Endothelial cell of hepatic sinusoid (primary cell): ENCODE results near the gene P2RY2.

ENCODE experiments used
- in situ Hi-C: cut with HindIII; loops from 2 replicates; pipeline ENCODE4 v1.10.0; 2017; ENCODE audit warnings: low sequenced_read_pairs

Gene P2RY2

DNA sequence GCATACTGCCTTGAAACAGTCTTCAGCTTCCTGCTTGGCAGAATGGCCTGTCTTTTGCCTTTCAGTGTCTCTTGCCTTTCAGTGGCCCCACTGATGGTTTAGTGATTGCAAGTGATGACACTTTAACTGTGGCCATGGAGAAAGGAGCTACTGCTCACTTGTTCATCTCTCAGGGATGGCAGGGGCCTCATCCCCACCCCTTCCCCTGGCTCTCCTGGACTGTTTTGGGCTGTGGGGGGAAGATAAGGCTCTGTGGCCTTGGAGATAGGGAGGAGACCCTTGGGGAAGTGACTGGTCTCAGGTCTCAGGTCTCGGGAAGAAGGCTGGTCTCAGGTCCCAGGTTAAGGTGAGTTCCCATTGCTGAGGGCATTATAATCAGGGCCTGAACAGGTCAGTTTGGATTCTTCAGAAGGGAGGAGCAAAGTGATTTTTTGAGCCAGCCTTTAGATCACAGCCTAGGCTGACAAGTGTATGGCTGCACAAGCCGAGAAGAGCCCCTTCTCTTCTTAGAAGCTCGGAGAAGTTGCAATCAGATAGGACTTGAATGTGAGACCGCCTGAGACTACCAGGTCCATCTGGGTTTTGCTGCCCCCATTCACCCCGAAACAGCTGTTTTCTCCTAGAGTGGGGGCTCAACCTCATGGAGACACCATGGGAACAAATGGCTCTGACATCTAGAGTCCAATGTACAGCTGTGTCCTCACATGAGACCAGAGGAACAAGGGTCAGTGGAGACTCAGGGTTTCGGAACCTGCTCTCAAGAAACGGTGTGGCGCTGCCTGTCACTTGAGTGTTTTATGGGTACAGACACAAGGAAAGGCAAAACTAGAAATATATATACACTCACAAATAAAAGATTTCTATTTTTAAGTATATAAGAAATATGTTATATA, 15.9 kb upstream of the P2RY2 start:
- in situ Hi-C loops, result no loop called here

DNA sequence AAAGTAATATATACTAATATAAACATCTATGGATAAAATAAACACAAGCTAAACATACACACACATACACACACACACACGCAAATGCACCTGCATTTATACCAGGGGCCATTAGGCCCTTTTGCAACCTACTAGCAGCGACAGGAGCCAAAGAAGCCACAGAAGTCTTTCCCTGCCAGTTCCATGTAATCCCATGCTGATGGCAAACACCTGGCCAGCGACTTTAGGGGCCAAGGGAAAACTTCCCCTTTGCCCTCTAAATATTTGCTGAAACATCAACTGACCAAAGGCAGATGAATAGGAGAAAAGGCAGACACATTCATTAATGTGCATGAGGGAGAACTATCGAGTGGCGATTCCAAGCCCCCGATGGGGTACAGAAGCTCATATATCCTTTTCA, 14.8 kb upstream of the P2RY2 start:
- in situ Hi-C loops, result no loop called here

DNA sequence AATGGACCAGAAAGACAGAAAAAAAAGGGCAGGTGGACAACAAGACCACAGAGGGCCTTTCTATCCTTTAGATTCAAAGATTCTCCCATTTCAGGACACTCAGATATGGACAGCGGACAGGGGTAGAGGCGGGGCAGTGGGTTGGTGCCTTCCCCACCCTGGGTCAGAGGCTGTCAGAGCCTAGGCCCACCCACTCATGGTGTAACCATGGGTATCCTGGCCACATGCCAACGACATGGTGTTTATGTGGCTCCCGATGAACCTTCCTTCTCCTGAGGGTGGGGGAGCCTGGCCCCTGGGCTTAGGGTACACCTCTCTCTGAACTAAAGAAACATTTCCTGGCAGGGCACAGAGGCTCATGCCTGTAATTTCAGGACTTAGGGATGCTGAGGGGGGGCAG, 14.3 kb upstream of the P2RY2 start:
- in situ Hi-C loops, result no loop called here

DNA sequence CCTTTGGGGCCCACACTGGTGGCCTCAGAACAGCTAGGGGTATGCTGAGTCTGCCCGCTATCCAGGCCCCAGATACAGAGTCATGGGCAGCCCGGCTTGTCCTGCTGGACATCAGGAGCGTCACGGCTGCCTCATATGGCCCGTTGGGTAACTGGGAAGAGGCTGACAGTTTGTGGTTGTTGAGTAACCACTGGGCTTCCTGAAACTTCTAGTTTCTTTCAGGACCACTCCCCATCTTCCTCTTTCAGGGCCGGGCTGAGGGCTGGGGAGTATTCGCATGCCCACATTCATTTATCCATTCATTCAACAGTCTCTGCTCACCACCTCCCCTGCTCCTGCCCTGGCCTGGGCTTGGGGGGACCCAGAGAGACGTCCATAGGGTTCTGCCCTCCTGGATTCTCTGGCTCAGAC, 13.4 kb upstream of the P2RY2 start:
- in situ Hi-C loops, result no loop called here

DNA sequence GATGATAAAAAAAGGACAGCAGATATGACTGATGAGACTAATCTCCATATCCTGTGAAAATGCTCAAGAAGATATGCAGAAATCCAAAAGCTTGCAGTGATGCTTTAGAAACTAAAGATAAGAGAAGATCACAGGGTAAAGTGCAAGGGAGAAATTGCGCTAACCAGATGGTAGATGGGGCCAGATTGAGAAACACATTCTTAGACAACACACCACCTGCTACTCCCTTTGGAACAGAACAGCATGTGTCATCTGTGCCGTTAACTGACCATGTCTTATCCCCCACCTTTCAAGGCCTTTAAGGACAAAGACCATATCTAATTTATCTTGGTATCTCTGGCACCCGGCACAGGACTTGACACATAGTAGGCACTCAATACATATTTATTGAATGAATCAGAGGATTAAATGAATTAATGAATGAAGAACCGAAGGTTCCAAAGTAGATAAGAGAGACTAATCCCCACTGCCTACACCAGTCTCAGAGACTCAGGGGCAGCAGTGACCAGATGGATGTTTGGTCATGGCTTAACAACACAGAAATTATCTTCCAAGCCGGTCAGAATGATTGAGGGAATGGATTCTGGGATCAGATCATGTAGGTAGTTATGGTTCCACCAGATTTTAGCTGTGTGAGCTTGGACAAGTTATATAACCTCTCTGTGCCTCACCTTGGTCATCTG, 12.3 kb upstream of the P2RY2 start:
- in situ Hi-C loops, result no loop called here

DNA sequence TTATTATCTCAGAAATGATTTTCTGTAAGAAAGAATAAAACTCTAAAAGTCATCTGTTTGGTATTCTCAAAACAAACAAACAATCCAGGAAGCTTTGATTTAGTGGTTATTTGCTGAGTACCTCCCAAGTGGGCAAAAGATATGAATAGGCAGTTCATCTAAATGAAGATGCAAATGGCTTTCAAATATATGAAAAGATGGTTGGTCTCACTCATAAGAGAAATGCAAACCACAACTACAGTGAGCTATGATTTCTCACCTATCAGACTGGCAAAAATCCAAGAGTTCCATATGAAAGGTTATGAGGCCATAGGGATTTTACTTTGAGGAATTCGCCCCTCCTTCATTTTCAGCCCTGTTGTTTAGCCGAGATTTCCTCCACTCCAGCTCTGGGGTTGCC, 11.3 kb upstream of the P2RY2 start:
- in situ Hi-C loops, result no loop called here

DNA sequence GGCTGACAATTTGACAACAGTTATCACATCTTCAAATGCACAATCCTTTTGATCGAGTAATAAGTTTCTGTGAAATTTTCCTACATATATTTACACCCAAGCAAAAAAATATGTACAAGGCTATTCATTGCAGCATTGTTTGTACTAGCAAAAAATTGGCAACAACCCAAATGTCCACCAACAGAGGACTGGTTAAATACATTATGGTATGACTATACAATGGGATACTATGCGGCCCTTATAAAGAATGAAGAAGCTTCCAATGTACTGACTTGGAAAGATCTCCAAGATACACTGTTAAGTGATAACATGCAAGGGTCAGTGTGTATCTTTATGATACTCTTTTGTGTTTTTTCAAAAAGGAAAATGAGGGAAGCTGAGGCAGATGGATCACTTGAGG, 8.2 kb upstream of the P2RY2 start:
- in situ Hi-C loops, result no loop called here

DNA sequence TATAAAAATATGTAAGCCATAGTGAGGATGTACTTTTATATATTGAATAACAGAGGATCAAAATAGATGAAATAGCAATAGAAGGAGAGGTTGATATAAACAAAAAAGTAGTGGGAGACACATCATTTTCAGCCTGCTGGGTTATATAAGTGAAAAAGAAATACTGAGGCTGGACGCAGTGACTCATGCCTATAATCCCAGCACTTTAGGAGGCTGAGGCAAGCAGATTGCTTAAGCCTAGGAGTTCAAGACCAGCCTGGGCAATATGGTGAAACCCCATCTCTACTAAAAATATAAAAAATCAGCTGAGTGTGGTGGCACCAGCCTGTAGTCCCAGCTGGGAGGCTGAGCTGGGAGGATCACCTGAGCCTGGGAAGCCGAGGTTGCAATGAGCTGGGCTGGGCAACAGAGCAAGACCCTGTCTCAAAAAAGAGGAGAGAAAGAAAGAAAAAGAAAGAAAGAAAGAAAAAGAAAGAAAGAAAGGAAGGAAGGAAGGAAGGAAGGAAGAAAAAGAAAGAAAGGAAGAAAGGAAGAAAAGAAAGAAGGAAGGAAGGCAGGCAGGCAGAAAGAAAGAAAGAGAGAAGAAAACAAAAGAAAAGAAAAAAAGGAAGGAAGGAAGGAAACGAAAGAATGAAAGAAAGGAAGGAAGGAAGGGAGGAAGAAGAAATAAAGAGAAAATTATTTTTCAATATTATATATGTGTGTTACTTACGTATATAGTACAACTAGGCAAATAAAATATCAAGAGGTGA, 7.0 kb upstream of the P2RY2 start:
- in situ Hi-C loops, result no loop called here

DNA sequence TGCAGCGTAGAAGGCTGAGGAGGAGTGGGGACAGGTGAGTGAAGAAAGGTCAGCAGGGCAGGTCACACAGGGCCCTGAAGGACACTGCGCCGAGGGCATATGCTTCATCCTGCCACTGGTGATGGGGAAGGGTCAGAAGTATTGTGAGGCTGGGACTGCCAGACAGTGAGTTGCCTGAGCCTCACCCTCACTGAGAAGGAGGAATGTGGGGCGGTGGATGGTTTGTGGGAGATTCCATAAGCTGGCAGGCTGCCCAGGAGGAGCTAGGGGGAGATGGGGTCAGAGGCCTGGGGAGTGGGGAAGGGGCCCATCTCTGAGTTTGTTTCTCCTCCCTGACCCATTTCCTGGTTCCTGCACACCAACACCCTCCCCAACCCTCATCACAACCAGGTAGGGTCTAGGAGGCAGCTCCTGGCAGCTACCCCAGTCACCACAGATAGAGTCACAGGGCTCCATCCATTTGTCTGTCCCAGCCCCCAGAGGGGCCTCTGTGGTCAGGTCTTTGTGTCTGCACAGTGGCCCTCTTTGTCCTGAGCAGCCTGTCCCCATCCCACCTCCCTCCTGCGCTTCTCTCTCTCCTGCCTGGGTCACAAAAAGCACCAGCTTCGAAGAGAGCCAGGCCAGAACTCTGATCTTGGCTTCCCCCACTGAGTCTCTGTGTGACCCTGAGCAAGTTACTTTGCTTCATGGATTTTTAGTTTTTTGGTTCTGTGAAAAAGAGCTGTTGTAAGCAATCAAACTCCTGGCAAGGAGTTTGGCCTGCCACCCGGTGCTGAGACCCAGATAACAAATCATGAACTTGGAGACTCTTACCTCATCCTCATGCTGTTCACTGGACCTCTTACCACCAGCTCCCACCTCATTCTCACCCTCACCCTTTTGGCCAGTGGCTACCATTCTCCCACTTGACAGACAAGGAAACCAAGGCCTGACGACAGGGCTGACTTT, 4.6 kb upstream of the P2RY2 start:
- in situ Hi-C loops, result no loop called here

DNA sequence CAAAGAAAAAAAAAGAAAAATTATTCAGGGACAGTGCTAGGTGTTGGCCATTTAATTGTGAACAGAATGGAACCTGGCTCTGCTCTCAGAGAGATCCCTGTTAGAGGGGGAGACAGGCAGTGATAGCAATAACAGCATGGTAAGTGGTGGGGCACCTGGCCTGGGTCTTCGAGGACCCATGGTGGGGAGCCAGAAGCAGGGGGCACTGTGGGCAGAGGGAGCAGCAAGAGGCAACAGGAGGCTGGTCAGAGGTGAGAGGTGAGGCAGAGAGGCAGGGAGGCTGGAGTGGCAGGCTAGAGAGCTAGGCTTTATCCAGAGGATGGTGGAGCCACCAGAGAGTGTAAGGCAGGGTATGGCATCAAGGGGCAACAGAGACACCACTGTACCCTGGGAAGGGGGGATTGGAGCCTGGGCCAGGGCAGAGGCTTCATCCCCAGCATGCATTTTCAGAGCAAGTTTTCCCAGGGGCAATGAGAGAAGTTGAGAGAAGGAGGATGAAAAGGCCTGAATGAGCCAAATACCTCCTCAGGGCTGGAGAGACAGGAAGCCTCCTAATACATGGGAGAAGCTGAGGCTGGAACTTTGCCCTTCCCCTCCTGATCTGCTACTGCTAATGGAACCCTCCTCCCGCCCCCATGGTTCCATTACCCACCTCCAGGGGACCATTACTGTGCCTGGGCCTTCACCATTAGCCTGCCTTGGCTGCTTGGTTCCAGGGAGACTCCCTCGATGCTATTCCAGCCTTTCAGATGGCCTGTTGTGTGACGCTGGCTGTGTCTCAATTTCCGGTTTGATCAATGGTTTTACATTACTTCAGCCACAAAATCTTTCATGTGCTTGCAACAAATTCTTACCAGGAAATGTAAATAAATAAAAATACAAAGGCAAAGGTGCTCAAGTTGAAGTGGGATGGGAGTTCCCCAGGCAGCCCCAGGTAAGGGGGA, 2.6 kb upstream of the P2RY2 start:
- in situ Hi-C loops, result no loop called here

DNA sequence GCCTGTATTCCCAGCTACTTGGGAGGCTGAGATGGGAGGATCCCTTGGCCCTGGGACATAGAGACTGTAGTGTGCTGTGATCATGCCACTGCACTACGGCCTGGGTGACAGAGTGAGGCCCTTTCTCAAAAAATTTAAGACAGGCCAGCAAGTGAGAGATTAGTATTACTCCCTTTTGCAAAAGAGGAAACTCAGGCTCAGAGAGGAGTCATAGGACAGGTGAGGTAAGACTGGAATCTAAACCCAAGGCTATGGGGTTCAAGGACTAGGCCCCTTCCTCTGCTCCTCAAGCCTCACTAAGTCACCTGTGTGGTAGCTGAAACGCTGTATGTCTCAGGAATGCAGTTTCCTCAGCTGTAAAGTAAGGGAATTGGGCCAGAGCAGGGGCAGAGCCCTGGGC, 1.6 kb upstream of the P2RY2 start:
- in situ Hi-C loops, result no loop called here

DNA sequence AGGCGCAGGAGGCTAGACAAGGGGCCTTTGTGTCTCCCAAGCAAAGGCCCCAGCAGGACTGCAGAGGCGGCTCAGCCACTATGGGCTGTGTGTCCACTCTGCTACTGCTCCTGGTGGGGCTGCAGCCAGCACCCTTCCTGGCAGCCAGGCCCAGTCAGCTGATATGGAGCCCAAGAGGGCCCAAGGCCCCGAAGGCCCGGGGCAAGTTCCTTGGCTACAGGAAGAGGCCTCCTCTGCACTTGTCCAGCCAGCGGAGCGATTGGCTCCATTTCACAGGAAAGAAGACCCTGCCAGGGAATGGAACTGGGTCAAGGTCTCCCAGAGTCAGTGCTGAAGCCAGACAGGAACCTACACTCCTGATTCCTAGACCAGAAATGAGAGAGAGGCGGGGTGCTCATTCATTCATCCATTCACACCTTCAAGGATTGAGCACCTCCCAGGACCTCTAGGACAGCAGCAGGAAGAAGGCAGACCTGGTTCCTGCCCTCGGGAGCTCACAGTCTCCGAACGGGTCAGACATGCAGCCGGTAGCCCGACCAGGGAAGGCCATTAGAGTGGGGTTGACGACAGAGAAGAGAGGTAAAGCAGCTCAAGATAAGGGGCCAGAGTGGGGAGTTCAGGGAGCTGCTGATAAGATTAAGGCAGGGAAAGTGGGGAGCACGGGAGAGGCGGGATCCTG, 811 bp upstream of the P2RY2 start:
- in situ Hi-C loops, result no loop called here

DNA sequence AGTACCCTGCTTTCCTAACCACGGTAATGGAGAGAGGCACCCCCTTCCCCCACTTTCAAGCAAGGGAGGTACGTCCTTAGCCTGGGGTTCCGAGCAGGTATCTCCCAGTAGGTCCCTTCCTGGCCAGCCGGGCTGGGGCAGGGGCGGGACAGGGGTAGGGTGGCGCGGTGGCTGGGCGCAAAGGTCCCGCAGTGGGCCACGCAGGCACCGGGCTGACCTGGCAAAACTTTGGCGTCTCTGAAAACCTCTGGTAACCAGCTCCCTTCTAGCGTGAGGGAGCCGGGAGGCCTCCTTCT, 323 bp upstream of the P2RY2 start:
- in situ Hi-C loops, result no loop called here

DNA sequence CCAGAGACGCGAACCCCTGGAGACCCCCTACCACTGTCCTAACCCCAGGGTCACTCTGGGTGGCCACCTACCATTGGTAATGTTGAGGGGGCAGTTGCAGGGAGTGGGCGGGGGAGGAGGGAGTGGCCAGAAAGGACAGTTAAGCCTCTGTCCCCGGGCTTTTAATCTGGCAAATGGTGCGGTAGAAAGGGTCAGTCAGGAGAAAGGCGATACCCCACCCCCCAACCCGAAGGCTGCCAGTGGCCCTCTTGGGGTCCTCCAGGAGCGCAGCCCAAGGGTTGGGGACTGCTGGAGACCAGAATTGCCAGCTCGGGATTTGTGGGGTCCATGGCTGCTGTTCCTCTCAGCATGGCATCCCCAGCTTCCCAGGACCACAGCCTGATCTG, 742 bp downstream of the P2RY2 start:
- in situ Hi-C loops, result no loop called here

DNA sequence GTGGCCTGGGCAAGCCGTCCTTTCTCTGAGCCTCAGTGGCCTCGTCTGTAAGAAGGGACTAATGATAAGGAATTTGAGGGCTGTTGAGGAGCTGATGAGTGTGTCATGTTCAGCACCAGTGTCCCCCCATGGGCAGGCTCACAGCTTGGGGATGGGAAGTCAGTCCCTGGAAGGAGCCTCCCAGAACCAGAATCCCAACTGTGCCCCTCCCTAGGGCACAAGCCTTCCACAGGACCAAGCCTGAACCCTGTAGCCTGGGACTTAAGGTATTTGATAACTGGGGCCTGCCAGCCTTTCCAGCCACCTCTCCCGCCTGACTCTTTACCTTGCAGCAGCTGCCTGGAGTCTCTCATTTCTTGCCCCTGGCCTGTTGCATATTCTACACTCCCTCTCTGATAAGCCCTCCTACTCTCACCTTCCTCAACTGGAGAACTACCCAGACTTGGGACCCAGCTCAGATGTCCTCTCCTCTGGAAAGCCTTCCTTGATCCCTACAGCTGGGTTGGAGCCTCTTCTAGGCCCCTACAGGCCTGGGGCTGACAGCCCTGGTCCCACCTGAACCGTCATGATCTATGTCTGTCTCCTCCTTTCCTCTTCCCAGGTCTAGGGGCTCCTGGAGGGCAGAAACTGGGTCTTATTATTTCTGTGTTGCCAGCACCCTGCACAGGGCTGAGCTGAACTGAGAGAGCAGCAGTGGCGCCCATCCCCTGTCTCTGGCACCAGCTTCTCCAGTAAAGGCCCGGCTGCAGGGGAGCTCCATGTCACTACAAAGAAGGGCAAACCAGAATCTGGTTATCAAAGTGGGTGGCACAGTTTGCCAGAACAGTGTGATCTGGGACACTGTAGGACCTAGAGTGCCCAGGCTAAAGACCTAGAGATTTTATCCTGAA, 1.6 kb downstream of the P2RY2 start:
- in situ Hi-C loops, result loop anchor here (5.0 kb wide), 2 partner anchors 42 to 63 kb away; no protein-coding TSS in a partner anchor

DNA sequence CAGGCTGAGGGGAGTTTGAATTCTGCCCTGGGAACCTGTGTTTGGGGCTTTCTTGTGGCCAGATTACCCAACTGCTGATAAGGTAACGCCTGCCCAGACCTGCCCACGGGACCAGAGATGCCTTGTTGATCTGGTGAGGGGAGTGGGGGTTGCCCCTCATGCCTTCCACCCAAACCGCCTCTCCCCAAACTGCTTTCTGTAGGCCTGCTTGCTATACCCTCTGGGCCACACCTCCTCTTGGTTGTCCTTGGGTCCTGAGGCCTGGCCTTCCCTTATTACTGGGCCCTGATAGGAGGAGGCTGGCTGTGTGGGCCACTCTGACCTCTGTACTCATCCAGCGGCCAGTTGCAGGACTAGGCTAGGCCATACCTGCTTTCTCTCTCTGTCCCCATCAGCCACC, 3.4 kb downstream of the P2RY2 start:
- in situ Hi-C loops, result loop anchor here (5.0 kb wide), 2 partner anchors 44 to 61 kb away; no protein-coding TSS in a partner anchor

DNA sequence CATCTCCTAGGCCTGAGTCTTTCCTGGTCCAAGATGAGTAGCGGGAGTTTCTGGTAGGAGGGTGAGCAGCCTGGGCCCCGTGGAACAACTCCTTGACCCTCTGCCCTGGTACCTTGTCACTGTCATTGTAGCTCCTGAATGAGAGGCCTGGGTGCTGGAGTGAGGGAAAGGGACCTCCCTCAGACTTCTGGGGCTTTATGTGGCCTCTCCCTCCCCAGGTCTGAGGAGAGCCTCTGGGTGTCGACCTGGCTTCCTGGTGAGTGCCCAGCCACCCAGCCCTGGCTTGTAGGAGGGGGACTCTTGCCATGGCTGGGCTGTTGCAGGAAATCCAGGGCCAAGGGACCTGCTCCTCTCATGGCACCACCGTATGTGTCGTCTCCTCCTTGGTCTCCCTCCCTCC, 3.9 kb downstream of the P2RY2 start:
- in situ Hi-C loops, result loop anchor here (5.0 kb wide), 2 partner anchors 45 to 60 kb away; no protein-coding TSS in a partner anchor
